HEK293 (cell line): ENCODE results near the gene TMEM183A.

Experiments
- EGR2 ChIP-seq: fragments of 450-650 bp; formaldehyde crosslinking; IDR thresholded peaks from 2 replicates; pipeline ENCODE4 v1.5.1; 2016; ENCODE audit warnings: low read depth, missing biosample characterization, missing genetic modification characterization
- ELK4 ChIP-seq: IDR thresholded peaks from 2 replicates; pipeline ENCODE4 v1.6.1; 2011; ENCODE audit warnings: mild to moderate bottlenecking, low read depth, low read length, borderline replicate concordance
- GLI4 ChIP-seq: fragments of 450-650 bp; formaldehyde crosslinking; IDR thresholded peaks from 2 replicates; pipeline ENCODE4 v1.5.1; 2016; ENCODE audit warnings: missing biosample characterization, missing genetic modification characterization
- KLF1 ChIP-seq: fragments of 450-650 bp; formaldehyde crosslinking; IDR thresholded peaks from 2 replicates; pipeline ENCODE4 v1.5.1; 2016; ENCODE audit warnings: missing biosample characterization, missing genetic modification characterization
- KLF16 ChIP-seq: fragments of 450-650 bp; formaldehyde crosslinking; IDR thresholded peaks from 2 replicates; pipeline ENCODE4 v1.5.1; 2017; ENCODE audit warnings: missing biosample characterization, missing genetic modification characterization
- KLF17 ChIP-seq: fragments of 450-650 bp; formaldehyde crosslinking; IDR thresholded peaks from 2 replicates; pipeline ENCODE4 v1.5.1; 2016; ENCODE audit warnings: missing biosample characterization, missing genetic modification characterization
- MYNN ChIP-seq: fragments of 450-650 bp; formaldehyde crosslinking; IDR thresholded peaks from 2 replicates; pipeline ENCODE4 v1.5.1; 2016; ENCODE audit warnings: missing biosample characterization, missing genetic modification characterization, borderline replicate concordance
- PBX3 ChIP-seq: sonication (generic); formaldehyde crosslinking; IDR thresholded peaks from 2 replicates; pipeline ENCODE4 v1.8.1; 2022; ENCODE audit warnings: mild to moderate bottlenecking, moderate library complexity, missing genetic modification reagents
- REPIN1 ChIP-seq: fragments of 450-650 bp; formaldehyde crosslinking; IDR thresholded peaks from 2 replicates; pipeline ENCODE4 v1.5.1; 2017; ENCODE audit warnings: missing biosample characterization, missing genetic modification characterization, low read depth
- ZBTB11 ChIP-seq: fragments of 450-650 bp; formaldehyde crosslinking; conservative IDR thresholded peaks from 2 replicates; pipeline ENCODE4 v1.5.1; 2016; ENCODE audit warnings: low read depth, missing biosample characterization, missing genetic modification characterization
- ZBTB21 ChIP-seq: fragments of 450-650 bp; formaldehyde crosslinking; IDR thresholded peaks from 2 replicates; pipeline ENCODE4 v1.5.1; 2017; ENCODE audit warnings: missing biosample characterization, missing genetic modification characterization
- ZEB2 ChIP-seq: fragments of 450-650 bp; formaldehyde crosslinking; IDR thresholded peaks from 2 replicates; pipeline ENCODE4 v1.5.1; 2016; ENCODE audit warnings: missing biosample characterization, missing genetic modification characterization
- ZNF202 ChIP-seq: fragments of 450-650 bp; formaldehyde crosslinking; IDR thresholded peaks from 2 replicates; pipeline ENCODE4 v1.5.1; 2016; ENCODE audit warnings: missing biosample characterization, missing genetic modification characterization, borderline replicate concordance
- ZNF214 ChIP-seq: fragments of 450-650 bp; formaldehyde crosslinking; IDR thresholded peaks from 2 replicates; pipeline ENCODE4 v1.5.1; 2017; ENCODE audit warnings: missing biosample characterization, mild to moderate bottlenecking, missing genetic modification characterization, borderline replicate concordance
- ZNF239 ChIP-seq: fragments of 450-650 bp; formaldehyde crosslinking; IDR thresholded peaks from 2 replicates; pipeline ENCODE4 v1.5.1; 2016; ENCODE audit warnings: missing biosample characterization, missing genetic modification characterization
- ZNF248 ChIP-seq: fragments of 450-650 bp; formaldehyde crosslinking; IDR thresholded peaks from 2 replicates; pipeline ENCODE4 v1.5.1; 2017; ENCODE audit warnings: missing biosample characterization, missing genetic modification characterization
- ZNF26 ChIP-seq: fragments of 450-650 bp; formaldehyde crosslinking; IDR thresholded peaks from 2 replicates; pipeline ENCODE4 v1.5.1; 2016; ENCODE audit warnings: missing biosample characterization, missing genetic modification characterization
- ZNF335 ChIP-seq: fragments of 450-650 bp; formaldehyde crosslinking; conservative IDR thresholded peaks from 2 replicates; pipeline ENCODE4 v1.5.1; 2016; ENCODE audit warnings: missing biosample characterization, missing genetic modification characterization
- ZNF416 ChIP-seq: fragments of 450-650 bp; formaldehyde crosslinking; IDR thresholded peaks from 2 replicates; pipeline ENCODE4 v1.5.1; 2016; ENCODE audit warnings: missing biosample characterization, missing genetic modification characterization
- ZNF488 ChIP-seq: fragments of 450-650 bp; formaldehyde crosslinking; IDR thresholded peaks from 2 replicates; pipeline ENCODE4 v1.5.1; 2016; ENCODE audit warnings: missing biosample characterization, missing genetic modification characterization
- ZNF501 ChIP-seq: fragments of 450-650 bp; formaldehyde crosslinking; IDR thresholded peaks from 2 replicates; pipeline ENCODE4 v1.5.1; 2016; ENCODE audit warnings: missing biosample characterization, missing genetic modification characterization
- ZNF560 ChIP-seq: fragments of 450-650 bp; formaldehyde crosslinking; IDR thresholded peaks from 2 replicates; pipeline ENCODE4 v1.5.1; 2017; ENCODE audit warnings: missing biosample characterization, missing genetic modification characterization, borderline replicate concordance
- ZNF610 ChIP-seq: fragments of 450-650 bp; formaldehyde crosslinking; IDR thresholded peaks from 2 replicates; pipeline ENCODE4 v1.5.1; 2016; ENCODE audit warnings: missing biosample characterization, missing genetic modification characterization, borderline replicate concordance
- ZNF692 ChIP-seq: fragments of 450-650 bp; formaldehyde crosslinking; IDR thresholded peaks from 2 replicates; pipeline ENCODE4 v1.5.1; 2016; ENCODE audit warnings: missing biosample characterization, missing genetic modification characterization
- ZNF704 ChIP-seq: fragments of 450-650 bp; formaldehyde crosslinking; IDR thresholded peaks from 2 replicates; pipeline ENCODE4 v1.5.1; 2016; ENCODE audit warnings: missing biosample characterization, missing genetic modification characterization
- ZNF768 ChIP-seq: fragments of 450-650 bp; formaldehyde crosslinking; IDR thresholded peaks from 2 replicates; pipeline ENCODE4 v1.5.1; 2018; ENCODE audit warnings: missing biosample characterization, mild to moderate bottlenecking, missing genetic modification characterization

TMEM183A gene

GRCh38 chr1:203006948-203007871 lies at the start of gene TMEM183A (continued):
- TF ChIP-seq PBX3 (CRISPR knock-in tag) (0 out of 2 replicates have a peak, but pooled peaks have one; percentile 59), ZNF501 (tag by site-specific recombination) (peak; percentile 71; the same call in 1 of the 2 replicates), KLF1 (tag by site-specific recombination) (no peak), REPIN1 (no peak), KLF16 (tag by site-specific recombination) (peak; percentile 64; the same call in 1 of the 2 replicates), ZNF610 (tag by site-specific recombination) (no peak), ZEB2 (tag by site-specific recombination) (peak; percentile 62), ZBTB21 (peak; percentile 79), ZNF416 (tag by site-specific recombination) (no peak), ZNF214 (tag by site-specific recombination) (no peak), ZNF26 (tag by site-specific recombination) (no peak), GLI4 (no peak), ZNF768 (tag by site-specific recombination) (peak; percentile 42; the same call in 1 of the 2 replicates), ZNF248 (tag by site-specific recombination) (no peak), ZBTB11 (tag by site-specific recombination) (peak; percentile 28; the same call in 1 of the 2 replicates), ZNF239 (tag by site-specific recombination) (no peak; the same call in 1 of the 2 replicates), ZNF704 (tag by site-specific recombination) (0 out of 2 replicates have a peak, but pooled peaks have one; percentile 13), EGR2 (tag by site-specific recombination) (peak; percentile 87; the same call in 1 of the 2 replicates), ELK4 (no peak), MYNN (tag by site-specific recombination) (0 out of 2 replicates have a peak, but pooled peaks have one; percentile 6), KLF17 (tag by site-specific recombination) (no peak; the same call in none of the 2 replicates), ZNF560 (no peak), ZNF692 (peak; percentile 71; the same call in 1 of the 2 replicates), ZNF335 (peak; percentile 76), ZNF488 (tag by site-specific recombination) (no peak), ZNF202 (no peak)
